Lower lobe of right lung (tissue), 2 donors: ENCODE results near the gene FARS2. TPM values are rescaled to one million over a fixed set of nuclear protein-coding genes. Genes with fewer than 3 reads are reported as not detected.

Source experiments
- ATAC-seq, 2 donors: fragments of 200-7000 bp; cut with Tn5 transposase; one replicate each; pipeline ENCODE4 v1.9.1; 2020 to 2022; ENCODE audit warnings: mild to moderate bottlenecking in 2 of 2, moderate library complexity in 2 of 2
- DNase-seq: peaks from one replicate; pipeline ENCODE4 v3.0.0-alpha.2; 2020
- H3K27ac ChIP-seq: fragments of 200-600 bp; one replicate; pipeline ENCODE4 v1.8.0; 2022
- H3K27me3 ChIP-seq: fragments of 200-600 bp; one replicate; pipeline ENCODE4 v1.8.0; 2022; ENCODE audit warnings: low read depth
- H3K36me3 ChIP-seq: fragments of 200-600 bp; one replicate; pipeline ENCODE4 v1.8.0; 2022; ENCODE audit warnings: mild to moderate bottlenecking
- H3K4me1 ChIP-seq: fragments of 200-600 bp; one replicate; pipeline ENCODE4 v1.8.0; 2022
- H3K4me3 ChIP-seq: fragments of 200-600 bp; one replicate; pipeline ENCODE4 v1.8.0; 2022; ENCODE audit warnings: mild to moderate bottlenecking
- H3K9me3 ChIP-seq: fragments of 200-600 bp; one replicate; pipeline ENCODE4 v1.8.0; 2022
- CTCF ChIP-seq: fragments of 200-600 bp; IDR thresholded peaks from one replicate; pipeline ENCODE4 v1.8.0; 2022; ENCODE audit warnings: antibody characterized with exemption, mild to moderate bottlenecking
- intact Hi-C: fragments of 100-400 bp; cut with DNase I; formaldehyde crosslinking; loops from one replicate; pipeline ENCODE4 v1.11.0; 2022
- total RNA-seq: library from RNA; stranded (reverse); fragmentation: NEBNext Ultra II Directional; extraction: Animal tissue kit (Norgen Biotek cat#: 25700); gene quantifications from one replicate; pipeline ENCODE4 v1.2.1, GENCODE V29; 2021
- donor health status: DM: no; HTN: yes; CAD: no; lungs with severe emphysema.

FARS2 gene
- total RNA-seq, 1 donor from 2014 or later = 17.0 TPM

- ATAC-seq (no peak), DNase-seq (no peak)
- no peaks in the 10 kb centered on the region for H3K4me1 ChIP-seq
- no peaks in the 10 kb centered on the region for H3K36me3 ChIP-seq
- no peak overlapping the region for H3K27ac ChIP-seq
- no peak overlapping the region for H3K4me3 ChIP-seq
- H3K27me3 ChIP-seq = no peaks in the 10 kb centered on the region
- no peak for TF ChIP-seq CTCF
- H3K9me3 ChIP-seq = no peaks in the 10 kb centered on the region
- intact Hi-C loops = no loop called here
Observed at GRCh38 chr6:5746759-5747130, 485.4 kb downstream of the FARS2 start.

GRCh38 chr6:5747379-5747778, 486.1 kb downstream of the FARS2 start:
- intact Hi-C loops = no loop called here
- no peaks in the 10 kb centered on the region for H3K4me1 ChIP-seq
- no peak overlapping the region for H3K27ac ChIP-seq
- no peaks in the 10 kb centered on the region for H3K36me3 ChIP-seq
- H3K27me3 ChIP-seq = no peaks in the 10 kb centered on the region
- DNase-seq (no peak), ATAC-seq (no peak)
- TF ChIP-seq CTCF = no peak
- no peak overlapping the region for H3K4me3 ChIP-seq
- no peaks in the 10 kb centered on the region for H3K9me3 ChIP-seq

GRCh38 chr6:5749016-5749650, 487.8 kb downstream of the FARS2 start:
- no peak overlapping the region for H3K27ac ChIP-seq
- H3K36me3 ChIP-seq = no peaks in the 10 kb centered on the region
- no peak for ATAC-seq
- H3K9me3 ChIP-seq = peaks cover 4% of the 10 kb centered on the region
- H3K27me3 ChIP-seq = no peaks in the 10 kb centered on the region
- H3K4me1 ChIP-seq = no peaks in the 10 kb centered on the region
- TF ChIP-seq CTCF = no peak
- intact Hi-C loops = no loop called here
- no peak overlapping the region for H3K4me3 ChIP-seq
- peak; percentile 28 for DNase-seq

- peaks cover 10% of the 10 kb centered on the region for H3K9me3 ChIP-seq
- H3K4me3 ChIP-seq = no peak overlapping the region
- H3K4me1 ChIP-seq = no peaks in the 10 kb centered on the region
- peak; percentile 26 for DNase-seq
- no peak for TF ChIP-seq CTCF
- no peaks in the 10 kb centered on the region for H3K36me3 ChIP-seq
- no peak for ATAC-seq
- no peak overlapping the region for H3K27ac ChIP-seq
- intact Hi-C loops = no loop called here
- H3K27me3 ChIP-seq = no peaks in the 10 kb centered on the region
Observed at GRCh38 chr6:5749651-5750215, 488.4 kb downstream of the FARS2 start.

- no peak for DNase-seq
- Histone ChIP-seq H3K27ac (no peak overlapping the region), H3K4me3 (no peak overlapping the region), H3K27me3 (no peaks in the 10 kb centered on the region), H3K4me1 (no peaks in the 10 kb centered on the region), H3K9me3 (peaks cover 16% of the 10 kb centered on the region), H3K36me3 (no peaks in the 10 kb centered on the region)
- intact Hi-C loops = no loop called here
- no peak for TF ChIP-seq CTCF
- no peak for ATAC-seq
Observed at GRCh38 chr6:5751525-5752390, 490.4 kb downstream of the FARS2 start.
